SU-DHL-6 (cell line): ENCODE data around the gene L3MBTL4.

Source experiments
- EZH2phosphoT487 ChIP-seq: fragments of 200-600 bp; sonication (generic), shearing (Covaris generic); conservative IDR thresholded peaks from 2 replicates; pipeline ENCODE4 v1.6.1; 2018; ENCODE audit warnings: mild to moderate bottlenecking, antibody characterized with exemption, low read length, moderate library complexity, mixed read lengths
- TF ChIP-seq, protein P1 (sequence below): fragments of 200-600 bp; sonication (generic); IDR thresholded peaks from one replicate; pipeline ENCODE4 v1.5.1; 2017; ENCODE audit warnings: antibody characterized with exemption, mild to moderate bottlenecking, low read length, moderate library complexity; ENCODE audit not compliant: insufficient read depth, poor library complexity, severe bottlenecking

DNA sequence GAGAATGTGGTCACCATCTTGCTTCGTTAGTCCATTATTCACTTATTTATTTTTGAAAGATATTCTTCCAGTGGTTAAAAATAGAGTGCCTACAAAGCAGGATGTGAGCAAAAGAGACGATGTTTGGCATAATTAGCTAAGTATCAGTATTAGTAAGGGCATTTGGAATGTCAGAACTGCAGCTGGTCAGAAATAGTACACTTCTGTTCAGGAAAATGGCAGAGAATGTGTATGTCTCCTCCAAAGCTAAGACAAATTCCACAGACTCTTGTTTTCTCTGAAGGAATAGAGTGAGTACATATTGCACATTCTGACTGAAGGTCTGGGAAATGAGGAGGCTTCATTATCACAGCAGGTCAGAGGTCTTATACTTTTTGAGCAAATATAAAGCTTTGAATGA is 209.0 kb downstream of the L3MBTL4 start:
- TF ChIP-seq, protein P1, sequence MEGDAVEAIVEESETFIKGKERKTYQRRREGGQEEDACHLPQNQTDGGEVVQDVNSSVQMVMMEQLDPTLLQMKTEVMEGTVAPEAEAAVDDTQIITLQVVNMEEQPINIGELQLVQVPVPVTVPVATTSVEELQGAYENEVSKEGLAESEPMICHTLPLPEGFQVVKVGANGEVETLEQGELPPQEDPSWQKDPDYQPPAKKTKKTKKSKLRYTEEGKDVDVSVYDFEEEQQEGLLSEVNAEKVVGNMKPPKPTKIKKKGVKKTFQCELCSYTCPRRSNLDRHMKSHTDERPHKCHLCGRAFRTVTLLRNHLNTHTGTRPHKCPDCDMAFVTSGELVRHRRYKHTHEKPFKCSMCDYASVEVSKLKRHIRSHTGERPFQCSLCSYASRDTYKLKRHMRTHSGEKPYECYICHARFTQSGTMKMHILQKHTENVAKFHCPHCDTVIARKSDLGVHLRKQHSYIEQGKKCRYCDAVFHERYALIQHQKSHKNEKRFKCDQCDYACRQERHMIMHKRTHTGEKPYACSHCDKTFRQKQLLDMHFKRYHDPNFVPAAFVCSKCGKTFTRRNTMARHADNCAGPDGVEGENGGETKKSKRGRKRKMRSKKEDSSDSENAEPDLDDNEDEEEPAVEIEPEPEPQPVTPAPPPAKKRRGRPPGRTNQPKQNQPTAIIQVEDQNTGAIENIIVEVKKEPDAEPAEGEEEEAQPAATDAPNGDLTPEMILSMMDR = no peak
- no peak for TF ChIP-seq EZH2phosphoT487
